Measurements from ENCODE around the gene NDUFAB1. TPM values are rescaled to one million over a fixed set of nuclear protein-coding genes. Genes with fewer than 3 reads are reported as not detected.

NDUFAB1 gene
- total and polyA plus RNA-seq, 2 of the 13 experiments (the other 11 are each of a cell fraction or from before 2014, with no cell fraction given), result 221 to 601 TPM

- TF ChIP-seq PBX2 (CRISPR knock-in tag; IDR thresholded peaks at IDR 0.05), result no peak
- no peak for TF ChIP-seq CREBL2 (CRISPR knock-in tag; IDR thresholded peaks at IDR 0.05; ENCODE audit: borderline replicate concordance)
These were observed 22.3 kb downstream of the NDUFAB1 start (continued) for GRCh38 chr16:23573817-23574216.

- H3K36me3 ChIP-seq (replicated peaks in 1 of 2; ENCODE audit: control insufficient read depth in 1 of 2, insufficient read depth in 2 of 2, low read length in 2 of 2), result peaks cover 48 to 81% of the 10 kb centered on the region in 2 experiments
- CTCF ChIA-PET (ENCODE audit: low intra/inter-chr PET ratio, low total read pairs), result no interaction called here
- H3K27ac ChIP-seq (ENCODE audit: extremely low read length, insufficient read depth, low read length), result no peak overlapping the region
- in situ Hi-C loops (cut with HindIII; ENCODE audit: extremely low pct_ligation_motif_present, low pct_unique_long_range_greater_than_20kb) (no loop called here), intact Hi-C loops (cut with micrococcal nuclease; ENCODE audit: unreplicated experiment) (no loop called here)
- peaks cover 5% of the 10 kb centered on the region; the same call in 1 of the 2 replicates for H4K20me1 ChIP-seq (ENCODE audit: insufficient read depth, low read length)
- peak; percentile 2; the same call in 1 of the 2 replicates for TF ChIP-seq POLR2G (IDR thresholded peaks at IDR 0.05; ENCODE audit: low read depth, low read length)
- TF ChIP-seq HOXD1 (CRISPR knock-in tag; IDR thresholded peaks at IDR 0.05), result no peak
- TF ChIP-seq HDAC2 (CRISPR knock-in tag; IDR thresholded peaks at IDR 0.05), result no peak
- no peak for TF ChIP-seq NFAT5 (CRISPR knock-in tag; IDR thresholded peaks at IDR 0.05)
- 96% methylated on average over 9 of the region's 9 CpGs for WGBS (ENCODE audit: low lambda C conversion rate)
- no peak overlapping the region for H2AFZ ChIP-seq (ENCODE audit: low read length)
- ATAC-seq (no peak), DNase-seq (ENCODE audit: low spot score) (no peak), FAIRE-seq (no peak)
- H3K79me2 ChIP-seq (ENCODE audit: insufficient read depth, low read length), result no peaks in the 10 kb centered on the region
- no peak overlapping the region for H3K4me3 ChIP-seq (replicated peaks in 1 of 3; ENCODE audit: insufficient read depth in 1 of 3, low read depth in 2 of 3, low read length in 3 of 3)
- H3K4me2 ChIP-seq (ENCODE audit: low read depth, low read length), result no peak overlapping the region
- H3K4me1 ChIP-seq (ENCODE audit: insufficient read depth, low read length), result no peaks in the 10 kb centered on the region
- no TSS peak for BruUV-seq (replicated peaks)
- no peak overlapping the region for H3K9ac ChIP-seq (ENCODE audit: insufficient read depth, low read depth, low read length)
- no peaks in the 10 kb centered on the region for H3K9me3 ChIP-seq (ENCODE audit: low read length)
- no peaks in the 10 kb centered on the region for H3K27me3 ChIP-seq (ENCODE audit: control insufficient read depth in 1 of 2, insufficient read depth in 2 of 2, low read length in 2 of 2)
- POLR2A ChIA-PET, result interaction anchor here (1.5 to 2.1 kb wide), 2 partner anchors 15 to 18 kb away, joined by 4 to 8 read pairs; partner anchors contain the start of genes EARS2 and UBFD1
These were observed 23.7 kb downstream of the NDUFAB1 start for GRCh38 chr16:23572394-23572793.

All from HepG2 (cell line).